Erythroblast (primary cell): ENCODE results near the gene CTNNA3.
"Not testable (repeated sequence)": the region's sequence is repeated elsewhere in the genome, so short reads cannot be mapped to it uniquely, and the experiment has no call there.

Source experiments
- DNase-seq, 2 experiments: peaks; one replicate each; lab custom pipeline; 2025; lab: John Stamatoyannopoulos, UW
- GATA1 ChIP-seq: IDR thresholded peaks from 2 replicates; pipeline ENCODE4 v1.6.1; 2011; ENCODE audit warnings: low read depth, mild to moderate bottlenecking, control low read depth, low read length, moderate library complexity
- POLR2A ChIP-seq: IDR thresholded peaks from 2 replicates; pipeline ENCODE4 v1.6.1; 2011; ENCODE audit warnings: mild to moderate bottlenecking, low read length

Gene CTNNA3

GRCh38 chr10:67268146-67268545, 427.8 kb downstream of the CTNNA3 start:
- TF ChIP-seq POLR2A, result no peak
- TF ChIP-seq GATA1, result no peak

GRCh38 chr10:67262675-67263074, 433.3 kb downstream of the CTNNA3 start:
- no peak for TF ChIP-seq GATA1
- no peak for TF ChIP-seq POLR2A

More at GRCh38 chr10:67268146-67268545, 427.8 kb downstream of the CTNNA3 start:
- DNase-seq, result no peak

GRCh38 chr10:67261300-67261797, 434.6 kb downstream of the CTNNA3 start:
- no peak for DNase-seq
- no peak for TF ChIP-seq GATA1
- no peak for TF ChIP-seq POLR2A

More at GRCh38 chr10:67262675-67263074, 433.3 kb downstream of the CTNNA3 start:
- DNase-seq, result no peak

GRCh38 chr10:67259319-67259929, 436.6 kb downstream of the CTNNA3 start:
- no peak for DNase-seq
- TF ChIP-seq GATA1 (no peak), POLR2A (no peak)

GRCh38 chr10:67257427-67258144, 438.4 kb downstream of the CTNNA3 start:
- DNase-seq, result no peak
- no peak for TF ChIP-seq GATA1
- no peak for TF ChIP-seq POLR2A

GRCh38 chr10:67257018-67257417, 439.0 kb downstream of the CTNNA3 start:
- no peak for DNase-seq
- no peak for TF ChIP-seq POLR2A
- no peak for TF ChIP-seq GATA1

GRCh38 chr10:67250686-67251085, 445.3 kb downstream of the CTNNA3 start:
- TF ChIP-seq GATA1, result no peak
- TF ChIP-seq POLR2A, result no peak
- DNase-seq, result no peak

- no peak for DNase-seq
- TF ChIP-seq GATA1 (no peak), POLR2A (no peak)
These were observed 449.9 kb downstream of the CTNNA3 start for GRCh38 chr10:67246066-67246555.

GRCh38 chr10:67242528-67242927, 453.5 kb downstream of the CTNNA3 start:
- DNase-seq, result no peak
- TF ChIP-seq POLR2A (no peak), GATA1 (no peak)

GRCh38 chr10:67241451-67241850, 454.5 kb downstream of the CTNNA3 start:
- TF ChIP-seq GATA1, result no peak
- TF ChIP-seq POLR2A, result no peak

GRCh38 chr10:67239864-67240497, 456.0 kb downstream of the CTNNA3 start:
- TF ChIP-seq GATA1 (no peak), POLR2A (no peak)
- DNase-seq, result no peak

More at GRCh38 chr10:67241451-67241850, 454.5 kb downstream of the CTNNA3 start:
- no peak for DNase-seq

- not testable (repeated sequence) for DNase-seq
These were observed 465.1 kb downstream of the CTNNA3 start for GRCh38 chr10:67230680-67231500.

GRCh38 chr10:67225226-67225625, 470.8 kb downstream of the CTNNA3 start:
- TF ChIP-seq POLR2A, result no peak
- TF ChIP-seq GATA1, result no peak
- DNase-seq, result no peak
